Glutamatergic neuron (in vitro differentiated cells): ENCODE data around the gene TAF7. TPM values are rescaled to one million over a fixed set of nuclear protein-coding genes. Genes with fewer than 3 reads are reported as not detected.

Experiments
- DNase-seq: peaks from one replicate; pipeline ENCODE4 v3.0.0; 2022
- H3K27ac Mint-ChIP-seq: one replicate; pipeline ENCODE4 v1.8.0; 2020; ENCODE audit warnings: mild to moderate bottlenecking, mixed read lengths, inconsistent platforms; ENCODE audit not compliant: unreplicated experiment
- H3K27me3 Mint-ChIP-seq: one replicate; pipeline ENCODE4 v1.8.0; 2020; ENCODE audit warnings: mild to moderate bottlenecking, moderate library complexity, mixed read lengths, inconsistent platforms; ENCODE audit not compliant: unreplicated experiment
- H3K36me3 Mint-ChIP-seq: one replicate; pipeline ENCODE4 v1.8.0; 2020; ENCODE audit warnings: mild to moderate bottlenecking, mixed read lengths, inconsistent platforms; ENCODE audit not compliant: unreplicated experiment
- H3K4me1 Mint-ChIP-seq: one replicate; pipeline ENCODE4 v1.8.0; 2020; ENCODE audit warnings: mild to moderate bottlenecking, low read depth, mixed read lengths, inconsistent platforms; ENCODE audit not compliant: unreplicated experiment
- H3K4me3 Mint-ChIP-seq: one replicate; pipeline ENCODE4 v1.8.0; 2020; ENCODE audit warnings: mild to moderate bottlenecking, mixed read lengths, inconsistent platforms; ENCODE audit not compliant: unreplicated experiment
- H3K9me3 Mint-ChIP-seq: one replicate; pipeline ENCODE4 v1.8.0; 2020; ENCODE audit warnings: mild to moderate bottlenecking, moderate library complexity, mixed read lengths, inconsistent platforms; ENCODE audit not compliant: unreplicated experiment
- total RNA-seq: library from RNA; stranded (reverse); fragmentation: NEBNext Ultra II Directional; extraction: Animal tissue kit (Norgen Biotek cat#: 25700); gene quantifications from one replicate; pipeline ENCODE4 v1.2.1, GENCODE V29; 2021; ENCODE audit not compliant: unreplicated experiment
- TF ChIP-seq, protein P1 (sequence below): fragments of 200-600 bp; sonication (generic); IDR thresholded peaks from one replicate; pipeline ENCODE4 v1.5.0; 2021; ENCODE audit not compliant: partially characterized antibody, unreplicated experiment

TAF7 gene
- total RNA-seq, 1 donor from 2014 or later: 89.4 TPM

DNA sequence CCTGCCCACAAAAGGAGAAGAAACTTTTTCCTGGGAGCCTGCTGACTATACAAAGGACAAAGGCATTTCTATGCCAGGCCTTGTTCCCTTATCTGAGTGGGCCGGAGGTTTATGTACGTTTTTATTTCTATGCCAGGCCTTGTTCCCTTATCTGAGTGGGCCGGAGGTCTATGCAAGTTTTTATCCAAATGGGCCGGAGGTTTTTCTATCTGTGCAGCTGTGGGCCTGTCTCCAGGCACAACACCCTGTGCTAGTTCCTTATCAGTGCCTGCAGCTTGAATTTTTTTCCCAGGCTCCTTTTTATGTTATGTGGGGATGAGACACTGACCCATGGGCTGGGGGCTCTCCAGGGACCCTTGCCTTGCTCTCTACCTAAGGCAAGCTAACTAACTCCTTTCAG, 22.2 kb downstream of the TAF7 start:
- H3K27me3 Mint-ChIP-seq: no peaks in the 10 kb centered on the region
- peaks cover 5% of the 10 kb centered on the region for H3K36me3 Mint-ChIP-seq
- TF ChIP-seq, protein P1, sequence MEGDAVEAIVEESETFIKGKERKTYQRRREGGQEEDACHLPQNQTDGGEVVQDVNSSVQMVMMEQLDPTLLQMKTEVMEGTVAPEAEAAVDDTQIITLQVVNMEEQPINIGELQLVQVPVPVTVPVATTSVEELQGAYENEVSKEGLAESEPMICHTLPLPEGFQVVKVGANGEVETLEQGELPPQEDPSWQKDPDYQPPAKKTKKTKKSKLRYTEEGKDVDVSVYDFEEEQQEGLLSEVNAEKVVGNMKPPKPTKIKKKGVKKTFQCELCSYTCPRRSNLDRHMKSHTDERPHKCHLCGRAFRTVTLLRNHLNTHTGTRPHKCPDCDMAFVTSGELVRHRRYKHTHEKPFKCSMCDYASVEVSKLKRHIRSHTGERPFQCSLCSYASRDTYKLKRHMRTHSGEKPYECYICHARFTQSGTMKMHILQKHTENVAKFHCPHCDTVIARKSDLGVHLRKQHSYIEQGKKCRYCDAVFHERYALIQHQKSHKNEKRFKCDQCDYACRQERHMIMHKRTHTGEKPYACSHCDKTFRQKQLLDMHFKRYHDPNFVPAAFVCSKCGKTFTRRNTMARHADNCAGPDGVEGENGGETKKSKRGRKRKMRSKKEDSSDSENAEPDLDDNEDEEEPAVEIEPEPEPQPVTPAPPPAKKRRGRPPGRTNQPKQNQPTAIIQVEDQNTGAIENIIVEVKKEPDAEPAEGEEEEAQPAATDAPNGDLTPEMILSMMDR: no peak
- no peak overlapping the region for H3K4me3 Mint-ChIP-seq
- peaks cover 1% of the 10 kb centered on the region for H3K9me3 Mint-ChIP-seq
- no peaks in the 10 kb centered on the region for H3K4me1 Mint-ChIP-seq
- no peak overlapping the region for H3K27ac Mint-ChIP-seq
- no peak for DNase-seq

DNA sequence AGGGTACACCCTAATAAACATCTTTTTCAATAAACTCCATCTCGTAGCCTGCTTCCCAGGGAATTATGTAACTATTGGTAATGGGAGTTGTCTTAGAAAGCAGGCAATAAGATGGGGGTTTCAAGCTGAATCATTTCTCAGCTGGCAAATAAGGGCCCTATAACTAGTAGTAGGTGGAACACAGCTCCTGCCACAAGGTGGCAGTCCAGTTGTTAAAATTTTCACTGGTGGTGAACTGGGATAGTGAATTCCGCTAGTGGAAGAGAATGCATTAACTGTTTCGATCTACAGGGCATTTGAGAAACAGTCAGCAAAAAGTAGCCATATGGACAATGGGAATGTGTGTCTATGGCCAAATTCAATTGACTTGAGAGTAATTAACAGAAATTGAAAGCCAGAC, 47.7 kb downstream of the TAF7 start:
- Mint-ChIP-seq H3K27me3 (no peaks in the 10 kb centered on the region), H3K4me1 (no peaks in the 10 kb centered on the region), H3K4me3 (no peak overlapping the region), H3K9me3 (peaks cover 4% of the 10 kb centered on the region), H3K27ac (no peak overlapping the region), H3K36me3 (peaks cover 40% of the 10 kb centered on the region)
- TF ChIP-seq, protein P1: no peak
- DNase-seq: no peak

DNA sequence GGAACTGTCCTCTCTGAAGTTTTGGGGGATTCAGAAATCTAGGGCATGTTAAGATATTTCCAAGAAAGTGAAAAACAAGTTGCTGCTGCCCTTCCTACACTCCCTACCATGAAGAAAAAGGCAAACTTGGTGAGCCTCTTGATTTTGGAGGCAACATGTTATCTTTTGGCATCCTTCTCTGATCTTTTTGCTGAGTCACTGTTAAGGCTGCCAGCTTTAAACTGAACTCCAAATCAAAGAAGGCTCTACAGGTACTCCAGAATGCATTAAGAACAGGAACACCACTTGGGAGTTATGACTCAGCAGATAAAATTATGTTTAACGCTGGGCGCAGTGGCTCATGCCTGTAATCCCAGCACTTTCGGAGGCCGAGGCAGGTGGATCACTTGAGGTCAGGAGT, 51.4 kb downstream of the TAF7 start:
- no peak overlapping the region for H3K4me3 Mint-ChIP-seq

More for the DNA sequence above, 51.4 kb downstream of the TAF7 start:
- Mint-ChIP-seq H3K9me3 (peaks cover 16% of the 10 kb centered on the region), H3K36me3 (peaks cover 53% of the 10 kb centered on the region), H3K4me1 (no peaks in the 10 kb centered on the region), H3K27ac (no peak overlapping the region), H3K27me3 (peaks cover 2% of the 10 kb centered on the region)
- TF ChIP-seq, protein P1: no peak
- no peak for DNase-seq

Other genes starting within 250 kb of the TAF7 start
- gene PCDHB2, start 226.2 kb downstream of the TAF7 start, total RNA-seq: 103 TPM
- gene PCDHB3, start 220.3 kb downstream of the TAF7 start, total RNA-seq: 36.9 TPM
- 7.8 TPM for gene PCDHB4, start 199.0 kb downstream of the TAF7 start, total RNA-seq
- gene PCDHB5, start 185.6 kb downstream of the TAF7 start, total RNA-seq: 72.2 TPM
- 7.2 TPM for gene PCDHB6, start 170.7 kb downstream of the TAF7 start, total RNA-seq
- 3.4 TPM for gene PCDHB7, start 148.1 kb downstream of the TAF7 start, total RNA-seq
- gene PCDHB8, start 143.0 kb downstream of the TAF7 start, total RNA-seq: 19.8 TPM
- 20.1 TPM for gene PCDHB16, start 138.4 kb downstream of the TAF7 start, total RNA-seq
- 12.2 TPM for gene PCDHB9, start 133.6 kb downstream of the TAF7 start, total RNA-seq
- gene PCDHB10, start 128.4 kb downstream of the TAF7 start, total RNA-seq: 17.7 TPM
- gene PCDHB11, start 121.2 kb downstream of the TAF7 start, total RNA-seq: 10.6 TPM
- 14.4 TPM for gene PCDHB12, start 112.1 kb downstream of the TAF7 start, total RNA-seq
- gene PCDHB13, start 106.9 kb downstream of the TAF7 start, total RNA-seq: 12.7 TPM
- 16.5 TPM for gene PCDHB14, start 97.4 kb downstream of the TAF7 start, total RNA-seq
- 29.5 TPM for gene PCDHB15, start 75.4 kb downstream of the TAF7 start, total RNA-seq
- gene SLC25A2, start 16.7 kb downstream of the TAF7 start, total RNA-seq: 1.9 TPM
- gene PCDHGA1, start 9.7 kb upstream of the TAF7 start, total RNA-seq: 4.6 TPM
- 3.0 TPM for gene PCDHGA2, start 18.0 kb upstream of the TAF7 start, total RNA-seq
- 10.4 TPM for gene PCDHGA3, start 23.0 kb upstream of the TAF7 start, total RNA-seq
- 9.6 TPM for gene PCDHGB1, start 29.3 kb upstream of the TAF7 start, total RNA-seq
- gene PCDHGA4, start 34.2 kb upstream of the TAF7 start, total RNA-seq: 8.2 TPM
- 8.9 TPM for gene PCDHGB2, start 39.2 kb upstream of the TAF7 start, total RNA-seq
- gene PCDHGA5, start 43.4 kb upstream of the TAF7 start, total RNA-seq: 4.6 TPM
- 6.2 TPM for gene PCDHGB3, start 49.5 kb upstream of the TAF7 start, total RNA-seq
- 6.3 TPM for gene PCDHGA6, start 53.1 kb upstream of the TAF7 start, total RNA-seq
- gene PCDHGA7, start 62.0 kb upstream of the TAF7 start, total RNA-seq: 4.2 TPM
- 40.8 TPM for gene PCDHGB4, start 66.9 kb upstream of the TAF7 start, total RNA-seq
- gene PCDHGA8, start 71.8 kb upstream of the TAF7 start, total RNA-seq: 7.2 TPM
- 9.3 TPM for gene PCDHGB5, start 77.2 kb upstream of the TAF7 start, total RNA-seq
- 5.5 TPM for gene PCDHGA9, start 82.0 kb upstream of the TAF7 start, total RNA-seq
- 59.8 TPM for gene PCDHGB6, start 87.2 kb upstream of the TAF7 start, total RNA-seq
- gene PCDHGA10, start 92.2 kb upstream of the TAF7 start, total RNA-seq: 16.6 TPM
- gene PCDHGB7, start 96.9 kb upstream of the TAF7 start, total RNA-seq: 38.6 TPM
- gene PCDHGA11, start 100.3 kb upstream of the TAF7 start, total RNA-seq: 12.5 TPM
- gene PCDHGA12, start 109.7 kb upstream of the TAF7 start, total RNA-seq: 6.1 TPM
- gene PCDHGC3, start 155.2 kb upstream of the TAF7 start, total RNA-seq: 40.1 TPM
- gene PCDHGC4, start 164.2 kb upstream of the TAF7 start, total RNA-seq: 6.7 TPM
- 4.0 TPM for gene PCDHGC5, start 168.3 kb upstream of the TAF7 start, total RNA-seq